Osteoblast (primary cell): ENCODE data around the gene VTI1A. TPM values are rescaled to one million over a fixed set of nuclear protein-coding genes. Genes with fewer than 3 reads are reported as not detected.
A peak's percentile ranks its signal among the peaks of the same experiment; 100 is the strongest.

Experiments
- DNase-seq: peaks from one replicate; pipeline ENCODE4 v3.0.0; 2011; ENCODE audit warnings: low spot score, mixed read lengths; ENCODE audit not compliant: insufficient read length; ENCODE audit errors: missing footprints
- H2AFZ ChIP-seq: 2 replicates; pipeline ENCODE4 v1.6.0; 2011; ENCODE audit warnings: mild to moderate bottlenecking, low read length
- H3K27ac ChIP-seq: 2 replicates; pipeline ENCODE4 v1.5.1; 2011; ENCODE audit warnings: mild to moderate bottlenecking, low read depth, low read length, moderate library complexity
- H3K27me3 ChIP-seq: 2 replicates; pipeline ENCODE4 v1.6.0; 2012; ENCODE audit warnings: mild to moderate bottlenecking, control low read depth, inconsistent platforms, low read length, moderate library complexity; ENCODE audit not compliant: insufficient read depth
- H3K36me3 ChIP-seq: 2 replicates; pipeline ENCODE4 v1.5.1; 2011; ENCODE audit warnings: mild to moderate bottlenecking, low read length, control low read depth, moderate library complexity; ENCODE audit not compliant: insufficient read depth
- H3K4me1 ChIP-seq: 2 replicates; pipeline ENCODE4 v1.5.1; 2011; ENCODE audit warnings: mild to moderate bottlenecking, low read length, control low read depth, moderate library complexity; ENCODE audit not compliant: insufficient read depth
- H3K4me2 ChIP-seq: 2 replicates; pipeline ENCODE4 v1.6.0; 2011; ENCODE audit warnings: mild to moderate bottlenecking, low read length; ENCODE audit not compliant: insufficient read depth
- H3K4me3 ChIP-seq: fragments of 200-600 bp; sonication (generic); 3 replicates; pipeline ENCODE4 v1.5.1; 2012; ENCODE audit warnings: mild to moderate bottlenecking, low read length, inconsistent platforms; ENCODE audit not compliant: insufficient read depth
- H3K79me2 ChIP-seq: 2 replicates; pipeline ENCODE4 v1.6.0; 2012; ENCODE audit warnings: mild to moderate bottlenecking, low read length, control low read depth, inconsistent platforms; ENCODE audit not compliant: insufficient read depth
- H3K9me3 ChIP-seq: 2 replicates; pipeline ENCODE4 v1.5.1; 2011; ENCODE audit warnings: low read depth, low read length, control low read depth
- H4K20me1 ChIP-seq: 2 replicates; pipeline ENCODE4 v1.6.0; 2012; ENCODE audit warnings: mild to moderate bottlenecking, low read length, control low read depth; ENCODE audit not compliant: insufficient read depth
- total RNA-seq: library from RNA; depleted of rRNA; stranded (reverse); fragments of >200 nt; gene quantifications from 2 replicates; pipeline ENCODE4 v1.2.3, GENCODE V29; 2012
- TF ChIP-seq, protein P1 (sequence below): IDR thresholded peaks from 2 replicates; pipeline ENCODE4 v1.5.1; 2011; ENCODE audit warnings: mild to moderate bottlenecking, low read depth, low read length, moderate library complexity; ENCODE audit errors: extremely low read depth

VTI1A gene
- total RNA-seq, 1 donor = 34.7 TPM

DNA sequence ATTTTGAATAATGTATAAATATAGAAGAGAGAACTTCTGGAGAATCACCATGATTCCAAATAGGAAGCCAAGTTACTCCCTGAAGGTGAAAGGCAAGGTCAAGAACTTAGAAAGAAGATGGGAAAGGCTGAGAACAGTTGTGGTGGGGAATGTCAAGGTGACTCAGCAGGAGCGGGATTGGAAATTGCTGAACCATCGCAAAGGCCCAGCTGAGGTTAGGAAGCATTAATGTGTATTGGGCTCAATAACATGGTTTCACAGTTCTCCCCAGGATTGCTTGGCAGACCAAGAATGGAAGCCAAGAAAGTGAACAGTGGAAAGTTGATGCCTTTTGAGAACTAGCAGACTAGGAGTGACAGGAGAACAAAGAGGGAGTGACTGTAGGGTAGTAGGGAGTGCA is 133.3 kb downstream of the VTI1A start:
- DNase-seq = no peak

DNA sequence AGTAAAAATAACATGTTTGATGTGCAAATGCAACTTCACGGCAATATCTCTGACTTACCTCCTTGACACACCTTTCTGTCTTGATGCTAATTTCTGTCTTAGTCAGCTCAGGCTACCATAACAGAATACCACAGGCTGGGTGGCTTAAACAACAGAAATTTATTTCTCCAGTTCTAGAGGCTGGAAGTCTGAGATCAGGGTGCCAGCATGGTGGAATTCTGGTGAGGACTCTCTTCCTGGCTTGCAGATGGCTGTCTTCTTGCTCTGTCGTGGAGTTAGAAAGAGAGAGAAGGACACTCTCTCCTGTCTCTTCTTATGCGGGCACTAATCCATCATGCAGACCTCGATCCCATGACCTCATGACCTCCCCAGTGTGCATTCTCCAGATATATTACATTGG is 134.9 kb downstream of the VTI1A start:
- no peaks in the 10 kb centered on the region for H3K36me3 ChIP-seq
- TF ChIP-seq, protein P1, sequence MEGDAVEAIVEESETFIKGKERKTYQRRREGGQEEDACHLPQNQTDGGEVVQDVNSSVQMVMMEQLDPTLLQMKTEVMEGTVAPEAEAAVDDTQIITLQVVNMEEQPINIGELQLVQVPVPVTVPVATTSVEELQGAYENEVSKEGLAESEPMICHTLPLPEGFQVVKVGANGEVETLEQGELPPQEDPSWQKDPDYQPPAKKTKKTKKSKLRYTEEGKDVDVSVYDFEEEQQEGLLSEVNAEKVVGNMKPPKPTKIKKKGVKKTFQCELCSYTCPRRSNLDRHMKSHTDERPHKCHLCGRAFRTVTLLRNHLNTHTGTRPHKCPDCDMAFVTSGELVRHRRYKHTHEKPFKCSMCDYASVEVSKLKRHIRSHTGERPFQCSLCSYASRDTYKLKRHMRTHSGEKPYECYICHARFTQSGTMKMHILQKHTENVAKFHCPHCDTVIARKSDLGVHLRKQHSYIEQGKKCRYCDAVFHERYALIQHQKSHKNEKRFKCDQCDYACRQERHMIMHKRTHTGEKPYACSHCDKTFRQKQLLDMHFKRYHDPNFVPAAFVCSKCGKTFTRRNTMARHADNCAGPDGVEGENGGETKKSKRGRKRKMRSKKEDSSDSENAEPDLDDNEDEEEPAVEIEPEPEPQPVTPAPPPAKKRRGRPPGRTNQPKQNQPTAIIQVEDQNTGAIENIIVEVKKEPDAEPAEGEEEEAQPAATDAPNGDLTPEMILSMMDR = no peak
- H3K4me3 ChIP-seq = no peak overlapping the region
- no peaks in the 10 kb centered on the region for H4K20me1 ChIP-seq
- no peaks in the 10 kb centered on the region for H3K79me2 ChIP-seq
- no peaks in the 10 kb centered on the region for H3K9me3 ChIP-seq
- no peak overlapping the region for H3K27ac ChIP-seq
- H3K4me1 ChIP-seq = peaks cover 29% of the 10 kb centered on the region
- no peak for DNase-seq
- H3K4me2 ChIP-seq = no peak overlapping the region
- H2AFZ ChIP-seq = no peak overlapping the region
- H3K27me3 ChIP-seq = no peaks in the 10 kb centered on the region

More for the DNA sequence above, 133.3 kb downstream of the VTI1A start:
- Histone ChIP-seq H3K4me3 (no peak overlapping the region), H2AFZ (no peak overlapping the region), H3K36me3 (no peaks in the 10 kb centered on the region), H4K20me1 (no peaks in the 10 kb centered on the region), H3K9me3 (no peaks in the 10 kb centered on the region), H3K4me1 (peaks cover 15% of the 10 kb centered on the region), H3K27ac (no peak overlapping the region), H3K27me3 (no peaks in the 10 kb centered on the region), H3K79me2 (no peaks in the 10 kb centered on the region), H3K4me2 (no peak overlapping the region)
- TF ChIP-seq, protein P1 = no peak

DNA sequence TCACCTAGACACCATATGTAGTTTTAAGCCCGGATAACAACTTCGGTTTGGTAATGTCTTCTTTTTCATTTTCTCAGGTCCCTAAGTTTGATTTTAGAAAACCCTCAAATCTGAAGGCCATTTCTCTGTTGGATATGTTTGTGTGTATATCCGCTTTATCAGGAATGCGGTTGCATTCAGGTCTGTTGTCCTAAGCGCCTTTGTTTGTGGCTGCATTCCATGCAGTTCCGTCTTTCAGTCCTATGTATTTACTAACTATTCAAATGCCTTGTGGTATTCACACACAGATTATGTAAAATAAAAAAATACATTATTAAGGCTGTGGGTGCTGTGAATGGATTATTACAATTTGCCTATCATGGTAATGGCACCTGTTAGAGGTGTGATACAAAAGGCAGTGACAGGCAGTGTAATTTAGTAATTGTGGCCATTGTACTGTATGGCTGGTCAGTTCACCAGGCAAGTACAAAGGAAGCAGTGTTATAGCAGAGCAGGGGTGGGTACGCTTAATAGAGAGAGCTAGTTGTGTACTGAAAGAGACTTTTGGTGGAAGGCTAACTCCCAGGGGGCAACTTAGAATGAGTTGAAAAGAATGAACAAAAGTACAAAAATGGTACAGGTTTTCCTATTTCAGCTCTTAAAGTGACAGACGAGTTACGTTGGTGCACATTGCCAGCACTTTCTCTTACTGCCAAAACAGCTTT is 136.4 kb downstream of the VTI1A start:
- H2AFZ ChIP-seq = no peak overlapping the region
- H3K4me1 ChIP-seq = peaks cover 29% of the 10 kb centered on the region
- no peak overlapping the region for H3K4me3 ChIP-seq
- no peak overlapping the region for H3K4me2 ChIP-seq
- no peak overlapping the region for H3K27ac ChIP-seq
- DNase-seq = no peak
- H3K9me3 ChIP-seq = no peaks in the 10 kb centered on the region
- H3K79me2 ChIP-seq = no peaks in the 10 kb centered on the region
- no peaks in the 10 kb centered on the region for H3K36me3 ChIP-seq
- H3K27me3 ChIP-seq = no peaks in the 10 kb centered on the region
- H4K20me1 ChIP-seq = no peaks in the 10 kb centered on the region
- TF ChIP-seq, protein P1 = no peak

DNA sequence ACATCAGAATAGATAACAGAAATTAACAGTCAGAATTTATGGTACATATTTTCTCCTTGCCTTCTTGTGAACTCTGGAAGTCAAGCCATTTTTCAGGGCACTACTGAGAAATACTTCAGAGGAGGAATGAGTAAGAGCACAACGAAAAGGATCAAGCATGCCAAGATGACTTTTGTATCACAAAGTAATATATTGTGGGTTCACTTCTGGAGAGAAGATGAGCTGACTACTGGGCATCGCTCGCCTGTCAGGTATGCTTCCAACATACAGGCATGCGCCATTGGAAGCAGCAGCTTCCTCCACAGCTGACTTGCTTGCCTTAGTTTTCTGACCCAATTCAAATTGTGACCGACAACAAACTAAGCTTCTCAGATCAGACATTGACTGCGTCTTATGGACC is 137.3 kb downstream of the VTI1A start:
- Histone ChIP-seq H3K27me3 (no peaks in the 10 kb centered on the region), H3K79me2 (no peaks in the 10 kb centered on the region), H3K4me2 (no peak overlapping the region), H3K27ac (peak overlapping the region; percentile 38), H4K20me1 (no peaks in the 10 kb centered on the region), H3K4me3 (no peak overlapping the region), H3K9me3 (no peaks in the 10 kb centered on the region), H2AFZ (no peak overlapping the region), H3K4me1 (peaks cover 29% of the 10 kb centered on the region), H3K36me3 (no peaks in the 10 kb centered on the region)
- DNase-seq = no peak
- TF ChIP-seq, protein P1 = no peak
